ENCODE results near the gene HEMK1.

The HEMK1 gene

GRCh38 chr3:50533807-50534461, 35.4 kb upstream of the HEMK1 start:
- Histone ChIP-seq H3K27ac (ENCODE audit: low read depth, low read length) (no peak overlapping the region), H3K4me1 (ENCODE audit: control insufficient read depth, insufficient read depth, low read length) (no peaks in the 10 kb centered on the region), H3K27me3 (ENCODE audit: control insufficient read depth, insufficient read depth, low read length) (peaks cover 13% of the 10 kb centered on the region), H3K4me3 (ENCODE audit: low read length) (no peak overlapping the region), H3K36me3 (ENCODE audit: control insufficient read depth, insufficient read depth, low read length) (no peaks in the 10 kb centered on the region), H3K9ac (ENCODE audit: low read length) (no peak overlapping the region)

GRCh38 chr3:50534681-50535330, 34.5 kb upstream of the HEMK1 start:
- no peak overlapping the region for H3K4me3 ChIP-seq (ENCODE audit: low read length)
- no peak overlapping the region for H3K9ac ChIP-seq (ENCODE audit: low read length)
- H3K4me1 ChIP-seq (ENCODE audit: control insufficient read depth, insufficient read depth, low read length): no peaks in the 10 kb centered on the region
- no peak overlapping the region for H3K27ac ChIP-seq (ENCODE audit: low read depth, low read length)
- H3K27me3 ChIP-seq (ENCODE audit: control insufficient read depth, insufficient read depth, low read length): peaks cover 7% of the 10 kb centered on the region
- H3K36me3 ChIP-seq (ENCODE audit: control insufficient read depth, insufficient read depth, low read length): no peaks in the 10 kb centered on the region

GRCh38 chr3:50536471-50537180, 32.7 kb upstream of the HEMK1 start:
- Histone ChIP-seq H3K27ac (ENCODE audit: low read depth, low read length) (no peak overlapping the region), H3K27me3 (ENCODE audit: control insufficient read depth, insufficient read depth, low read length) (peaks cover 5% of the 10 kb centered on the region), H3K9ac (ENCODE audit: low read length) (no peak overlapping the region), H3K36me3 (ENCODE audit: control insufficient read depth, insufficient read depth, low read length) (no peaks in the 10 kb centered on the region), H3K4me1 (ENCODE audit: control insufficient read depth, insufficient read depth, low read length) (no peaks in the 10 kb centered on the region), H3K4me3 (ENCODE audit: low read length) (no peak overlapping the region)

- H3K27me3 ChIP-seq (ENCODE audit: control insufficient read depth, insufficient read depth, low read length): peaks cover 5% of the 10 kb centered on the region
- no peak overlapping the region for H3K9ac ChIP-seq (ENCODE audit: low read length)
- no peaks in the 10 kb centered on the region for H3K36me3 ChIP-seq (ENCODE audit: control insufficient read depth, insufficient read depth, low read length)
- H3K4me3 ChIP-seq (ENCODE audit: low read length): no peak overlapping the region
- no peaks in the 10 kb centered on the region for H3K4me1 ChIP-seq (ENCODE audit: control insufficient read depth, insufficient read depth, low read length)
- H3K27ac ChIP-seq (ENCODE audit: low read depth, low read length): no peak overlapping the region
Measured at GRCh38 chr3:50537421-50538129, 31.7 kb upstream of the HEMK1 start.

GRCh38 chr3:50539356-50540286, 29.7 kb upstream of the HEMK1 start:
- no peaks in the 10 kb centered on the region for H3K4me1 ChIP-seq (ENCODE audit: control insufficient read depth, insufficient read depth, low read length)
- H3K4me3 ChIP-seq (ENCODE audit: low read length): no peak overlapping the region
- H3K9ac ChIP-seq (ENCODE audit: low read length): no peak overlapping the region
- H3K27ac ChIP-seq (ENCODE audit: low read depth, low read length): no peak overlapping the region
- H3K27me3 ChIP-seq (ENCODE audit: control insufficient read depth, insufficient read depth, low read length): peaks cover 5% of the 10 kb centered on the region
- no peaks in the 10 kb centered on the region for H3K36me3 ChIP-seq (ENCODE audit: control insufficient read depth, insufficient read depth, low read length)

GRCh38 chr3:50542177-50543034, 26.9 kb upstream of the HEMK1 start:
- no peak overlapping the region for H3K4me3 ChIP-seq (ENCODE audit: low read length)
- no peaks in the 10 kb centered on the region for H3K36me3 ChIP-seq (ENCODE audit: control insufficient read depth, insufficient read depth, low read length)
- H3K4me1 ChIP-seq (ENCODE audit: control insufficient read depth, insufficient read depth, low read length): no peaks in the 10 kb centered on the region
- no peak overlapping the region for H3K9ac ChIP-seq (ENCODE audit: low read length)
- no peak overlapping the region for H3K27ac ChIP-seq (ENCODE audit: low read depth, low read length)
- no peaks in the 10 kb centered on the region for H3K27me3 ChIP-seq (ENCODE audit: control insufficient read depth, insufficient read depth, low read length)

- no peaks in the 10 kb centered on the region for H3K27me3 ChIP-seq (ENCODE audit: control insufficient read depth, insufficient read depth, low read length)
- no peak overlapping the region for H3K9ac ChIP-seq (ENCODE audit: low read length)
- no peaks in the 10 kb centered on the region for H3K36me3 ChIP-seq (ENCODE audit: control insufficient read depth, insufficient read depth, low read length)
- H3K4me3 ChIP-seq (ENCODE audit: low read length): no peak overlapping the region
- no peak overlapping the region for H3K27ac ChIP-seq (ENCODE audit: low read depth, low read length)
- no peaks in the 10 kb centered on the region for H3K4me1 ChIP-seq (ENCODE audit: control insufficient read depth, insufficient read depth, low read length)
Measured at GRCh38 chr3:50545781-50546180, 23.5 kb upstream of the HEMK1 start.

GRCh38 chr3:50549226-50549625, 20.1 kb upstream of the HEMK1 start:
- no peak overlapping the region for H3K27ac ChIP-seq (ENCODE audit: low read depth, low read length)
- H3K9ac ChIP-seq (ENCODE audit: low read length): no peak overlapping the region
- no peaks in the 10 kb centered on the region for H3K36me3 ChIP-seq (ENCODE audit: control insufficient read depth, insufficient read depth, low read length)
- no peak overlapping the region for H3K4me3 ChIP-seq (ENCODE audit: low read length)
- no peaks in the 10 kb centered on the region for H3K4me1 ChIP-seq (ENCODE audit: control insufficient read depth, insufficient read depth, low read length)
- no peaks in the 10 kb centered on the region for H3K27me3 ChIP-seq (ENCODE audit: control insufficient read depth, insufficient read depth, low read length)

- H3K36me3 ChIP-seq (ENCODE audit: control insufficient read depth, insufficient read depth, low read length): no peaks in the 10 kb centered on the region
- no peak overlapping the region for H3K27ac ChIP-seq (ENCODE audit: low read depth, low read length)
- H3K4me3 ChIP-seq (ENCODE audit: low read length): no peak overlapping the region
- H3K27me3 ChIP-seq (ENCODE audit: control insufficient read depth, insufficient read depth, low read length): no peaks in the 10 kb centered on the region
- no peaks in the 10 kb centered on the region for H3K4me1 ChIP-seq (ENCODE audit: control insufficient read depth, insufficient read depth, low read length)
- no peak overlapping the region for H3K9ac ChIP-seq (ENCODE audit: low read length)
Measured at GRCh38 chr3:50550079-50550736, 19.1 kb upstream of the HEMK1 start.

- Histone ChIP-seq H3K4me1 (ENCODE audit: control insufficient read depth, insufficient read depth, low read length) (no peaks in the 10 kb centered on the region), H3K4me3 (ENCODE audit: low read length) (no peak overlapping the region), H3K9ac (ENCODE audit: low read length) (no peak overlapping the region)
Measured at GRCh38 chr3:50551054-50551659, 18.2 kb upstream of the HEMK1 start.

More at GRCh38 chr3:50551054-50551659, 18.2 kb upstream of the HEMK1 start:
- Histone ChIP-seq H3K36me3 (ENCODE audit: control insufficient read depth, insufficient read depth, low read length) (no peaks in the 10 kb centered on the region), H3K27ac (ENCODE audit: low read depth, low read length) (no peak overlapping the region), H3K27me3 (ENCODE audit: control insufficient read depth, insufficient read depth, low read length) (no peaks in the 10 kb centered on the region)

All from rectal smooth muscle tissue (tissue), 1 donor.